ENCODE results near the gene IGF2BP2.
"Not testable (repeated sequence)": the region's sequence is repeated elsewhere in the genome, so short reads cannot be mapped to it uniquely, and the experiment has no call there.

IGF2BP2 gene

GRCh38 chr3:185843126-185843525 lies 18.3 kb upstream of the IGF2BP2 start:
- H3K27me3 ChIP-seq (ENCODE audit: control insufficient read depth in 5 of 5, insufficient read depth in 4 of 5, low read length in 5 of 5), result peaks cover 0 to 2% (median 0%) of the 10 kb centered on the region in 5 donors
- no peak overlapping the region for H3K4me3 ChIP-seq (ENCODE audit: low read depth in 1 of 5, low read length in 5 of 5)
- H3K4me1 ChIP-seq (ENCODE audit: control insufficient read depth in 5 of 5, insufficient read depth in 5 of 5, low read length in 5 of 5), result no peaks in the 10 kb centered on the region
- H3K27ac ChIP-seq (ENCODE audit: low read depth, low read length), result no peak overlapping the region
- H3K36me3 ChIP-seq (ENCODE audit: control insufficient read depth in 5 of 5, insufficient read depth in 5 of 5, low read length in 5 of 5), result no peaks in the 10 kb centered on the region
- H3K9ac ChIP-seq (ENCODE audit: low read length in 5 of 5), result no peak overlapping the region
- no peaks in the 10 kb centered on the region for H3K9me3 ChIP-seq (ENCODE audit: control insufficient read depth in 5 of 5, low read length in 5 of 5)

GRCh38 chr3:185842241-185842640 lies 17.4 kb upstream of the IGF2BP2 start:
- H3K27me3 ChIP-seq (ENCODE audit: control insufficient read depth in 5 of 5, insufficient read depth in 4 of 5, low read length in 5 of 5), result no peaks in the 10 kb centered on the region
- H3K9me3 ChIP-seq (ENCODE audit: control insufficient read depth in 5 of 5, low read length in 5 of 5), result no peaks in the 10 kb centered on the region
- H3K36me3 ChIP-seq (ENCODE audit: control insufficient read depth in 5 of 5, insufficient read depth in 5 of 5, low read length in 5 of 5), result no peaks in the 10 kb centered on the region
- H3K4me1 ChIP-seq (ENCODE audit: control insufficient read depth in 5 of 5, insufficient read depth in 5 of 5, low read length in 5 of 5), result no peaks in the 10 kb centered on the region
- H3K27ac ChIP-seq (ENCODE audit: low read depth, low read length), result no peak overlapping the region
- no peak overlapping the region for H3K9ac ChIP-seq (ENCODE audit: low read length in 5 of 5)
- no peak overlapping the region for H3K4me3 ChIP-seq (ENCODE audit: low read depth in 1 of 5, low read length in 5 of 5)

GRCh38 chr3:185838417-185838989 lies 13.7 kb upstream of the IGF2BP2 start:
- H3K9me3 ChIP-seq (ENCODE audit: control insufficient read depth in 5 of 5, low read length in 5 of 5); H3K9ac ChIP-seq (ENCODE audit: low read length in 5 of 5); H3K27ac ChIP-seq (ENCODE audit: low read depth, low read length); H3K27me3 ChIP-seq (ENCODE audit: control insufficient read depth in 5 of 5, insufficient read depth in 4 of 5, low read length in 5 of 5); H3K4me1 ChIP-seq (ENCODE audit: control insufficient read depth in 5 of 5, insufficient read depth in 5 of 5, low read length in 5 of 5); H3K36me3 ChIP-seq (ENCODE audit: control insufficient read depth in 5 of 5, insufficient read depth in 5 of 5, low read length in 5 of 5); H3K4me3 ChIP-seq (ENCODE audit: low read depth in 1 of 5, low read length in 5 of 5): not testable (repeated sequence)

- H3K4me1 ChIP-seq (ENCODE audit: control insufficient read depth in 5 of 5, insufficient read depth in 5 of 5, low read length in 5 of 5), result no peaks in the 10 kb centered on the region
- peaks cover 0 to 2% (median 0%) of the 10 kb centered on the region in 5 donors for H3K27me3 ChIP-seq (ENCODE audit: control insufficient read depth in 5 of 5, insufficient read depth in 4 of 5, low read length in 5 of 5)
- no peak overlapping the region for H3K27ac ChIP-seq (ENCODE audit: low read depth, low read length)
- H3K9me3 ChIP-seq (ENCODE audit: control insufficient read depth in 5 of 5, low read length in 5 of 5), result no peaks in the 10 kb centered on the region
- H3K36me3 ChIP-seq (ENCODE audit: control insufficient read depth in 5 of 5, insufficient read depth in 5 of 5, low read length in 5 of 5), result no peaks in the 10 kb centered on the region
- H3K4me3 ChIP-seq (ENCODE audit: low read depth in 1 of 5, low read length in 5 of 5), result no peak overlapping the region
- no peak overlapping the region for H3K9ac ChIP-seq (ENCODE audit: low read length in 5 of 5)
Observed at GRCh38 chr3:185837414-185837813, 12.6 kb upstream of the IGF2BP2 start.

GRCh38 chr3:185831990-185832389 lies 7.1 kb upstream of the IGF2BP2 start:
- Histone ChIP-seq H3K27me3 (ENCODE audit: control insufficient read depth in 5 of 5, insufficient read depth in 4 of 5, low read length in 5 of 5) (peaks cover 0 to 5% (median 0%) of the 10 kb centered on the region in 5 donors), H3K9ac (ENCODE audit: low read length in 5 of 5) (no peak overlapping the region), H3K27ac (ENCODE audit: low read depth, low read length) (no peak overlapping the region), H3K9me3 (ENCODE audit: control insufficient read depth in 5 of 5, low read length in 5 of 5) (no peaks in the 10 kb centered on the region), H3K4me1 (ENCODE audit: control insufficient read depth in 5 of 5, insufficient read depth in 5 of 5, low read length in 5 of 5) (no peaks in the 10 kb centered on the region), H3K4me3 (ENCODE audit: low read depth in 1 of 5, low read length in 5 of 5) (no peak overlapping the region), H3K36me3 (ENCODE audit: control insufficient read depth in 5 of 5, insufficient read depth in 5 of 5, low read length in 5 of 5) (no peaks in the 10 kb centered on the region)

- H3K27ac ChIP-seq (ENCODE audit: low read depth, low read length), result no peak overlapping the region
- no peaks in the 10 kb centered on the region for H3K36me3 ChIP-seq (ENCODE audit: control insufficient read depth in 5 of 5, insufficient read depth in 5 of 5, low read length in 5 of 5)
- no peak overlapping the region for H3K4me3 ChIP-seq (ENCODE audit: low read depth in 1 of 5, low read length in 5 of 5)
- H3K27me3 ChIP-seq (ENCODE audit: control insufficient read depth in 5 of 5, insufficient read depth in 4 of 5, low read length in 5 of 5), result peaks cover 0 to 6% (median 0%) of the 10 kb centered on the region in 5 donors
- H3K9me3 ChIP-seq (ENCODE audit: control insufficient read depth in 5 of 5, low read length in 5 of 5), result no peaks in the 10 kb centered on the region
- H3K4me1 ChIP-seq (ENCODE audit: control insufficient read depth in 5 of 5, insufficient read depth in 5 of 5, low read length in 5 of 5), result peaks cover 0 to 6% (median 3%) of the 10 kb centered on the region in 5 donors
- no peak overlapping the region for H3K9ac ChIP-seq (ENCODE audit: low read length in 5 of 5)
Observed at GRCh38 chr3:185831195-185831594, 6.4 kb upstream of the IGF2BP2 start.

GRCh38 chr3:185830018-185830797 lies 5.4 kb upstream of the IGF2BP2 start:
- Histone ChIP-seq H3K9ac (ENCODE audit: low read length in 5 of 5) (no peak overlapping the region), H3K4me3 (ENCODE audit: low read depth in 1 of 5, low read length in 5 of 5) (no peak overlapping the region), H3K36me3 (ENCODE audit: control insufficient read depth in 5 of 5, insufficient read depth in 5 of 5, low read length in 5 of 5) (no peaks in the 10 kb centered on the region), H3K9me3 (ENCODE audit: control insufficient read depth in 5 of 5, low read length in 5 of 5) (no peaks in the 10 kb centered on the region), H3K27me3 (ENCODE audit: control insufficient read depth in 5 of 5, insufficient read depth in 4 of 5, low read length in 5 of 5) (peaks cover 0 to 8% (median 0%) of the 10 kb centered on the region in 5 donors), H3K27ac (ENCODE audit: low read depth, low read length) (no peak overlapping the region), H3K4me1 (ENCODE audit: control insufficient read depth in 5 of 5, insufficient read depth in 5 of 5, low read length in 5 of 5) (peaks cover 0 to 14% (median 11%) of the 10 kb centered on the region in 5 donors)

GRCh38 chr3:185828755-185829154 lies 3.9 kb upstream of the IGF2BP2 start:
- Histone ChIP-seq H3K9ac (ENCODE audit: low read length in 5 of 5) (no peak overlapping the region), H3K36me3 (ENCODE audit: control insufficient read depth in 5 of 5, insufficient read depth in 5 of 5, low read length in 5 of 5) (no peaks in the 10 kb centered on the region), H3K27me3 (ENCODE audit: control insufficient read depth in 5 of 5, insufficient read depth in 4 of 5, low read length in 5 of 5) (peaks cover 0 to 7% (median 0%) of the 10 kb centered on the region in 5 donors), H3K4me1 (ENCODE audit: control insufficient read depth in 5 of 5, insufficient read depth in 5 of 5, low read length in 5 of 5) (peaks cover 0 to 21% (median 13%) of the 10 kb centered on the region in 5 donors), H3K9me3 (ENCODE audit: control insufficient read depth in 5 of 5, low read length in 5 of 5) (no peaks in the 10 kb centered on the region), H3K4me3 (ENCODE audit: low read depth in 1 of 5, low read length in 5 of 5) (no peak overlapping the region), H3K27ac (ENCODE audit: low read depth, low read length) (no peak overlapping the region)

GRCh38 chr3:185827595-185828344 lies 2.9 kb upstream of the IGF2BP2 start:
- H3K4me1 ChIP-seq (ENCODE audit: control insufficient read depth in 5 of 5, insufficient read depth in 5 of 5, low read length in 5 of 5), result peaks cover 0 to 30% (median 20%) of the 10 kb centered on the region in 5 donors
- no peak overlapping the region for H3K27ac ChIP-seq (ENCODE audit: low read depth, low read length)
- H3K9ac ChIP-seq (ENCODE audit: low read length in 5 of 5), result no peak overlapping the region
- no peak overlapping the region for H3K4me3 ChIP-seq (ENCODE audit: low read depth in 1 of 5, low read length in 5 of 5)
- H3K9me3 ChIP-seq (ENCODE audit: control insufficient read depth in 5 of 5, low read length in 5 of 5), result no peaks in the 10 kb centered on the region
- H3K27me3 ChIP-seq (ENCODE audit: control insufficient read depth in 5 of 5, insufficient read depth in 4 of 5, low read length in 5 of 5), result peaks cover 0 to 12% (median 2%) of the 10 kb centered on the region in 5 donors
- H3K36me3 ChIP-seq (ENCODE audit: control insufficient read depth in 5 of 5, insufficient read depth in 5 of 5, low read length in 5 of 5), result no peaks in the 10 kb centered on the region
